IPS-NIHi7 (cell line): ENCODE results near the gene OR6S1.
A peak's percentile ranks its signal among the peaks of the same experiment; 100 is the strongest.

ENCODE experiments used
- DNase-seq: peaks from one replicate; pipeline ENCODE4 v3.0.0; 2012; ENCODE audit warnings: mixed read lengths; ENCODE audit errors: extremely low spot score

OR6S1 gene

GRCh38 chr14:20641591-20641990 is at the start of gene OR6S1:
OR6S1 (minus strand) TSS chr14:20641691; CDS start chr14:20641691, 0 bp downstream.
- no peak for DNase-seq

- peak; percentile 71 for DNase-seq
Observed at GRCh38 chr14:20690848-20691640, 49.6 kb upstream of the OR6S1 start.

- DNase-seq, result no peak
Observed at GRCh38 chr14:20688167-20688839, 46.8 kb upstream of the OR6S1 start, which contains the start of gene ANG. ANG (plus strand) TSS chr14:20688764; CDS start chr14:20693565, 4,801 bp downstream.

- no peak for DNase-seq
Observed at GRCh38 chr14:20687362-20688166, 46.1 kb upstream of the OR6S1 start.

- no peak for DNase-seq
Observed at GRCh38 chr14:20686386-20687143, 45.1 kb upstream of the OR6S1 start.

- DNase-seq, result peak; percentile 27
Observed at GRCh38 chr14:20684662-20685456, 43.4 kb upstream of the OR6S1 start.

GRCh38 chr14:20683891-20684661 is 42.6 kb upstream of the OR6S1 start, which contains the start of gene RNASE4:
RNASE4 (plus strand) TSS chr14:20684560; CDS start chr14:20699372, 14,812 bp downstream.
- DNase-seq, result peak; percentile 61

GRCh38 chr14:20683125-20683890 is 41.8 kb upstream of the OR6S1 start:
- peak; percentile 35 for DNase-seq

- peak; percentile 66 for DNase-seq
Observed at GRCh38 chr14:20682435-20683124, 41.1 kb upstream of the OR6S1 start.

- DNase-seq, result no peak
Observed at GRCh38 chr14:20682127-20682434, 40.6 kb upstream of the OR6S1 start.

- peak; percentile 52 for DNase-seq
Observed at GRCh38 chr14:20681348-20682126, 40.0 kb upstream of the OR6S1 start.

GRCh38 chr14:20680843-20681347 is 39.4 kb upstream of the OR6S1 start:
- DNase-seq, result peak; percentile 72

- DNase-seq, result no peak
Observed at GRCh38 chr14:20680363-20680762, 38.9 kb upstream of the OR6S1 start.

- DNase-seq, result no peak
Observed at GRCh38 chr14:20679907-20680306, 38.4 kb upstream of the OR6S1 start.

GRCh38 chr14:20676072-20676471 is 34.6 kb upstream of the OR6S1 start:
- DNase-seq, result no peak

GRCh38 chr14:20675669-20676068 is 34.2 kb upstream of the OR6S1 start:
- DNase-seq, result no peak

GRCh38 chr14:20671597-20672283 is 30.2 kb upstream of the OR6S1 start:
- DNase-seq, result no peak
